AG04449 (cell line): ENCODE data around the gene RIOK1.

Experiments used
- CTCF ChIA-PET: fragments of 350-600 bp; formaldehyde crosslinking; extraction: SDS; loops from one replicate; lab custom pipeline; 2021; ENCODE audit warnings: antibody characterized with exemption; lab: Yijun Ruan, JAX
- POLR2A ChIA-PET: fragments of 400-600, 350-600 bp; formaldehyde crosslinking; extraction: SDS; loops from one replicate; lab custom pipeline; 2020; ENCODE audit warnings: antibody characterized with exemption, inconsistent platforms; lab: Yijun Ruan, JAX
- DNase-seq: peaks from one replicate; pipeline ENCODE4 v3.0.0-alpha.2; 2010; ENCODE audit warnings: low read depth, low spot score
- H3K4me3 ChIP-seq: 2 replicates; pipeline ENCODE4 v1.5.1; 2011; ENCODE audit warnings: low read depth, mild to moderate bottlenecking, control low read depth, low read length
- TF ChIP-seq, protein P1 (sequence below): IDR thresholded peaks from one replicate; pipeline ENCODE4 v1.5.1; 2011; ENCODE audit warnings: mild to moderate bottlenecking, moderate library complexity, low read length, control low read depth, inconsistent platforms; ENCODE audit not compliant: insufficient read depth; ENCODE audit errors: missing control alignments

The RIOK1 gene

DNA sequence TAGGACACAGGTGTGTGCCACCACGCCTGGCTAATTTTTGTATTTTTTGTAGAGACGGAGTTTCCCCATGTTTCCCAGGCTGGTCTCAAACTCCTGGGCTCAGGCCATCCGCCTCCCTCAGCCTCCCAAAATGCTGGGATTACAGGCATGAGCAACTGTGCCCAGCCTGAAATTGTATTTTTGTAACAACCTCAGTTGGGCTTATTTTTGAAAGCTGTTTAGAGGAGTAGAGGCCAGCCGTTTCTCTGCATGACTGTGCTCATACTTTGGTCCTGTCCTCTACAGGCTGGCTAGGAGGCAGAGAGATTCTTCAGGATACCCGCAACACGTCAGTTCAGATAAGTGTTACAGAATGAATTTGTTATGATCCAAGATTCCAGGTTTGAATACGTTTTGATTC lies 22.2 kb upstream of the RIOK1 start:
- ChIA-PET CTCF (no interaction called here), POLR2A (no interaction called here)
- H3K4me3 ChIP-seq = no peak overlapping the region
- no peak for DNase-seq
- TF ChIP-seq, protein P1, sequence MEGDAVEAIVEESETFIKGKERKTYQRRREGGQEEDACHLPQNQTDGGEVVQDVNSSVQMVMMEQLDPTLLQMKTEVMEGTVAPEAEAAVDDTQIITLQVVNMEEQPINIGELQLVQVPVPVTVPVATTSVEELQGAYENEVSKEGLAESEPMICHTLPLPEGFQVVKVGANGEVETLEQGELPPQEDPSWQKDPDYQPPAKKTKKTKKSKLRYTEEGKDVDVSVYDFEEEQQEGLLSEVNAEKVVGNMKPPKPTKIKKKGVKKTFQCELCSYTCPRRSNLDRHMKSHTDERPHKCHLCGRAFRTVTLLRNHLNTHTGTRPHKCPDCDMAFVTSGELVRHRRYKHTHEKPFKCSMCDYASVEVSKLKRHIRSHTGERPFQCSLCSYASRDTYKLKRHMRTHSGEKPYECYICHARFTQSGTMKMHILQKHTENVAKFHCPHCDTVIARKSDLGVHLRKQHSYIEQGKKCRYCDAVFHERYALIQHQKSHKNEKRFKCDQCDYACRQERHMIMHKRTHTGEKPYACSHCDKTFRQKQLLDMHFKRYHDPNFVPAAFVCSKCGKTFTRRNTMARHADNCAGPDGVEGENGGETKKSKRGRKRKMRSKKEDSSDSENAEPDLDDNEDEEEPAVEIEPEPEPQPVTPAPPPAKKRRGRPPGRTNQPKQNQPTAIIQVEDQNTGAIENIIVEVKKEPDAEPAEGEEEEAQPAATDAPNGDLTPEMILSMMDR = no peak

DNA sequence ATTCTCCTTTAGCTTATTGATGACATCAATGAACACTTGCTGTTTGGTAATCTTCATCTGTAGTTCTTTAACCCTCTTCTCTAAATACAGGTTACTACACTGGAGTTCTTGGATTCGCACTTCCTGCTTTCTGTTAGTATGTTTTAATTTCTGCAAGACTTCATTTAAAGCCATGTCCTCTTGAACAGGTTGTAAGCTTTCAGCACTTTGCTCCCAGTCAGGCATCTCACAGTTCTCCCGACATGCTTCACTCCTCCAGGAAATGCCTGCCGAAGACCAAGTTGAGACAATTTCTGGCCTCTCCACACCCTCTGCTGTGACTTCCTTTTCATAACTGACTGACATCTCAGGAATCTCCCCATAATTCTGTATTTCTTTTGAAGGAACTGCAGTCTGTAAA lies 15.9 kb upstream of the RIOK1 start:
- no peak overlapping the region for H3K4me3 ChIP-seq
- no peak for DNase-seq
- CTCF ChIA-PET = interaction anchor here (0.8 kb wide), 1 partner anchor 17 kb away, joined by 3 read pairs; no protein-coding TSS in a partner anchor
- TF ChIP-seq, protein P1 = no peak
- POLR2A ChIA-PET = no interaction called here

DNA sequence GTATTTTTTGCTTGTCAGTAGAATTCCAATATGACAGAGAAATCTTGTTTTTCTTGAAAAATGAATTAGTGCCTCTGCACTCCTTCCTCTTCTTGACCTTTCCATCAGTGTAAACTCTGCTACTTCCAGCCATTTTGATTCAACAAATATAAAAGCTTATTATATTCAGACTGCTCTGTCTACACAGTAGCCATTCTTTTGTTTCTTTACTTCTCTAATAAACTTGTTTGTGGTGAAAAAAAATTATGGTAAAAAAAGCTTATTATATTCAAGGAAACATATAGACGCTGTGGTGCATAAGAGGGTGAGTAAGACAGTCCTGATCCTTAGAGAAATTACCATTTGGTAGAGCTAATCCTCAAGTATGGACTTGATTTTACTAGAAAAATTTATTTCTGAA lies 11.6 kb upstream of the RIOK1 start:
- TF ChIP-seq, protein P1 = no peak
- ChIA-PET CTCF (no interaction called here), POLR2A (no interaction called here)
- DNase-seq = no peak
- H3K4me3 ChIP-seq = no peak overlapping the region

DNA sequence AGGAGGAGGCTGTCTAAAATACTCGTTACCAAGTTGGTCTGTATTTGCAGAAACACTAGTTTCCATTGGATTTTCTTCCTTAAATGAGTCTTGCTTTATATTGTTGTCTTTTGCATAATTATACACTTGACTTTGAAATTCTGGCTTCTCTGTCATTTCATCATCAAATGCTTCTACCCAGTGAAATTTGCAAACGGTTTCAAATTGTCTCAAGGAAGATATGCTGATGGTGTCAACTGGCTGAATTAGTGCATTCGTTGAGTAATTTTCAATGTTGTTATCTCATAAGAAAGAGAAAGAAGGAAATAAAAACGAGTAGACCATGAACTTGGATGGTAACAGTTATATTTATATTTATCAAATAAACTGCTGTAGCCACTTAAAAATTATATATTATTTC lies 10.9 kb upstream of the RIOK1 start:
- ChIA-PET POLR2A (no interaction called here), CTCF (no interaction called here)
- TF ChIP-seq, protein P1 = no peak
- no peak overlapping the region for H3K4me3 ChIP-seq
- no peak for DNase-seq

DNA sequence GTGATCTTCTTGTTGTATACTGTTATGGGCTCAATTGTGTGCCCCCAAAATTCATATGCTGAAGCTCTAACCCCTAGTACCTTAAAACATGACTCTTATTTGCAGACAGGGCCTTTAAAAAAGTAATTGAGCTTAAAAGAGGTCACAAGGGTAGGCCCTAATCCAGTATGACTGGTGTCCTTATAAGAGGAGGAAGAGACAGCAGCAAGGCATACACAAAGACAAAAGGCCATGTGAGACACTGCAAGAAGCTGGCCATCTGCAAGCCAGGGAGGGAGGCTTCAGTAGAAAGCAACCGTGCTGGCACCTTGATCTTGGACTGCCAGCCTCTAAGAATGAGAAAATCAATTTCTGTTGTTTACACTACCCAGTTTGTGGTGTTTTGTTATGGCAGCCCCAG lies 8.5 kb upstream of the RIOK1 start:
- TF ChIP-seq, protein P1 = no peak
- CTCF ChIA-PET = no interaction called here
- POLR2A ChIA-PET = no interaction called here
- no peak for DNase-seq
- H3K4me3 ChIP-seq = no peak overlapping the region

DNA sequence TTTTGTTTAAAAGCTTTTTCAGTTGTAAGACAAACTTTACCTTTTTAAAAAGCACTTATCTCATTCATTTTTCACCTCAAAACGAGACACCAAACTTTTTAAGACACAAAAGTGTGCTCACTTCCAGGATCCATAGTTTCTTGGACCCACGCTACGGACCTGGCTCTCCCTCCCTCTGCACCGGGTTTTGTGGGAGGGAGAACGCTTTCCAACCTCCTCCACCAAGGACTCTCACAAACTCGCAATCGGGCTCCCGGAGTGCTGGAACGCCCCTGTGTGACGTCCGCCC lies 502 bp upstream of the RIOK1 start:
- H3K4me3 ChIP-seq = peak overlapping the region; percentile 88
- TF ChIP-seq, protein P1 = no peak
- ChIA-PET POLR2A (interaction anchor here (0.7 to 1.5 kb wide), 7 partner anchors 47 to 223 kb away, joined by 3 to 6 read pairs (median 3); partner anchors contain the start of gene SNRNP48), CTCF (interaction anchor here (1.1 to 1.6 kb wide), 2 partner anchors 21 to 712 kb away, joined by 4 to 5 read pairs; no protein-coding TSS in a partner anchor)
- no peak for DNase-seq
